ENCODE results near the gene OPRL1.

- TF ChIP-seq CTCF (IDR thresholded peaks at IDR 0.05) (no peak), POLR2A (IDR thresholded peaks at IDR 0.05) (no peak)
Observed at GRCh38 chr20:64065062-64065973, 14.6 kb upstream of the OPRL1 start.
